K562 (cell line): ENCODE data around the gene DDX39A. TPM values are rescaled to one million over a fixed set of nuclear protein-coding genes. Genes with fewer than 3 reads are reported as not detected.

Source experiments
- ATAC-seq: fragments of 200-7000 bp; cut with Tn5 transposase; 3 replicates; pipeline ENCODE4 v1.9.1; 2020; ENCODE audit warnings: moderate library complexity
- BruUV-seq: library from RNA; stranded (reverse); fragments of 400-500 nt; replicated peaks from 2 replicates; lab custom pipeline; 2021; lab: Mats Ljungman, UMichigan
- CTCF ChIA-PET: fragments of 300-600 bp; formaldehyde crosslinking; extraction: SDS; loops from one replicate; lab custom pipeline; 2021; ENCODE audit warnings: low intra/inter-chr PET ratio; lab: Yijun Ruan, JAX
- POLR2A ChIA-PET: fragments of 300-600, 350-650 bp; sonication (Branson Sonifier 250); formaldehyde crosslinking; extraction: SDS; loops from one replicate; lab custom pipeline; 2021; ENCODE audit warnings: antibody characterized with exemption, inconsistent platforms; lab: Yijun Ruan, JAX
- DNase-seq, 4 experiments: peaks; one replicate each; pipeline versions ENCODE4 v3.0.0 to v3.0.0-alpha.2; 2011 to 2018; ENCODE audit warnings: low spot score in 3 of 4, mixed read lengths in 3 of 4; ENCODE audit errors: extremely low read depth in 1 of 4
- FAIRE-seq: peaks from 2 replicates; lab custom pipeline; 2011; peaks lifted over from hg19 to GRCh38; lab: Jason Lieb, UNC
- H2AFZ ChIP-seq: 2 replicates; pipeline ENCODE4 v1.6.0; 2011; ENCODE audit warnings: low read depth, low read length, control low read depth, inconsistent platforms
- H3K27ac ChIP-seq: fragments of 200-600 bp; 3 replicates; pipeline ENCODE4 v1.8.0; 2011; ENCODE audit warnings: low read depth, mild to moderate bottlenecking, control low read depth, inconsistent platforms, low read length, moderate library complexity, mixed read lengths; ENCODE audit errors: extremely low read depth
- H3K27me3 ChIP-seq, 2 experiments: fragments of 300-600 bp in 1 of 2; 2 replicates in 1 of 2; 3 replicates in 1 of 2; pipeline versions ENCODE4 v1.6.0 to v1.8.0; 2011; ENCODE audit warnings: inconsistent platforms in 2 of 2, low read length in 2 of 2, mild to moderate bottlenecking in 1 of 2, mixed read lengths in 1 of 2, moderate library complexity in 1 of 2; ENCODE audit not compliant: control insufficient read depth in 2 of 2, insufficient read depth in 2 of 2
- H3K36me3 ChIP-seq: fragments of 300-600 bp; 3 replicates; pipeline ENCODE4 v1.8.0; 2011; ENCODE audit warnings: mild to moderate bottlenecking, low read length, inconsistent platforms; ENCODE audit not compliant: control insufficient read depth, insufficient read depth
- H3K4me1 ChIP-seq, 2 experiments: fragments of 200-600 bp in 1 of 2; replicated peaks in 1 of 2; 2 replicates in 1 of 2; 3 replicates in 1 of 2; pipeline versions ENCODE4 v1.5.1 to v1.8.0; 2011; ENCODE audit warnings: inconsistent platforms in 2 of 2, low read length in 2 of 2, mild to moderate bottlenecking in 1 of 2, mixed read lengths in 1 of 2, moderate library complexity in 1 of 2; ENCODE audit not compliant: control insufficient read depth in 2 of 2, insufficient read depth in 2 of 2
- H3K4me2 ChIP-seq: 2 replicates; pipeline ENCODE4 v1.6.1; 2011; ENCODE audit warnings: low read length, control low read depth, inconsistent platforms, mixed read lengths; ENCODE audit not compliant: insufficient read depth
- H3K4me3 ChIP-seq: fragments of 200-600 bp; sonication (generic), shearing (Covaris generic); 2 replicates; pipeline ENCODE4 v1.5.1; 2016; ENCODE audit warnings: control low read depth, inconsistent platforms
- H3K79me2 ChIP-seq: fragments of 200-600 bp; 3 replicates; pipeline ENCODE4 v1.8.0; 2011; ENCODE audit warnings: low read length, inconsistent platforms; ENCODE audit not compliant: control insufficient read depth, insufficient read depth
- H3K9ac ChIP-seq, 2 experiments: 2 replicates each; pipeline versions ENCODE4 v1.6.0 to v1.6.1; 2011; ENCODE audit warnings: low read depth in 2 of 2, low read length in 2 of 2, control low read depth in 1 of 2, inconsistent platforms in 1 of 2, mild to moderate bottlenecking in 1 of 2, mixed read lengths in 1 of 2; ENCODE audit not compliant: insufficient read depth in 1 of 2
- H3K9me1 ChIP-seq: one replicate; pipeline ENCODE4 v1.6.0; 2011; ENCODE audit warnings: inconsistent platforms, mild to moderate bottlenecking, low read length, moderate library complexity; ENCODE audit not compliant: control insufficient read depth, insufficient read depth
- H3K9me3 ChIP-seq: replicated peaks from 2 replicates; pipeline ENCODE4 v1.5.1; 2011; ENCODE audit warnings: low read depth, low read length, inconsistent platforms; ENCODE audit not compliant: control insufficient read depth, insufficient read depth
- H4K20me1 ChIP-seq: replicated peaks from 2 replicates; pipeline ENCODE4 v1.6.1; 2011; ENCODE audit warnings: low read length, inconsistent platforms, mixed read lengths; ENCODE audit not compliant: control insufficient read depth, insufficient read depth
- ARID2 ChIP-seq: fragments of 450-650 bp; IDR thresholded peaks from 2 replicates; pipeline ENCODE4 v1.6.1; 2017; ENCODE audit warnings: antibody characterized with exemption, mild to moderate bottlenecking
- CREB1 ChIP-seq, 2 experiments: sonication (generic) in 1 of 2; formaldehyde crosslinking in 1 of 2; IDR thresholded peaks; 2 replicates each; pipeline versions ENCODE4 v1.6.1 to v1.8.0; 2012 to 2022; ENCODE audit warnings: inconsistent platforms in 1 of 2, mild to moderate bottlenecking in 1 of 2, missing genetic modification reagents in 1 of 2, moderate library complexity in 1 of 2
- FOXJ3 ChIP-seq: sonication (generic); formaldehyde crosslinking; IDR thresholded peaks from 2 replicates; pipeline ENCODE4 v1.4.0; 2020; ENCODE audit warnings: mild to moderate bottlenecking, missing genetic modification reagents
- HDAC8 ChIP-seq: fragments of 450-650 bp; IDR thresholded peaks from 2 replicates; pipeline ENCODE4 v1.6.1; 2016; ENCODE audit warnings: mild to moderate bottlenecking, missing genetic modification characterization, moderate library complexity, missing compliant biosample characterization
- MXI1 ChIP-seq: IDR thresholded peaks from 2 replicates; pipeline ENCODE4 v1.6.1; 2011; ENCODE audit warnings: low read depth, mild to moderate bottlenecking, improper control_type of control experiment, low read length
- POLR2B ChIP-seq: fragments of 450-650 bp; IDR thresholded peaks from 2 replicates; pipeline ENCODE4 v1.6.1; 2018; ENCODE audit warnings: low read depth; ENCODE audit not compliant: partially characterized antibody
- PREB ChIP-seq: sonication (generic); formaldehyde crosslinking; IDR thresholded peaks from 2 replicates; pipeline ENCODE4 v1.8.1; 2023; ENCODE audit warnings: mild to moderate bottlenecking, missing genetic modification reagents
- SMARCE1 ChIP-seq: fragments of 450-650 bp; IDR thresholded peaks from 2 replicates; pipeline ENCODE4 v1.7.1; 2016; ENCODE audit warnings: mild to moderate bottlenecking
- TCFL5 ChIP-seq: fragments of 250-450 bp; sonication (Bioruptor Pico); conservative IDR thresholded peaks from 2 replicates; pipeline ENCODE4 v1.6.1; 2021; ENCODE audit warnings: mild to moderate bottlenecking, moderate library complexity, matching md5 sums
- ZBTB2 ChIP-seq: fragments of 450-650 bp; IDR thresholded peaks from 2 replicates; pipeline ENCODE4 v1.6.1; 2016; ENCODE audit warnings: antibody characterized with exemption
- ZBTB7A ChIP-seq: IDR thresholded peaks from 2 replicates; pipeline ENCODE4 v1.6.1; 2011; ENCODE audit warnings: low read depth, mild to moderate bottlenecking, low read length, moderate library complexity, borderline replicate concordance; ENCODE audit not compliant: control insufficient read depth
- ZNF175 ChIP-seq: fragments of 200-800 bp; sonication (Bioruptor generic); IDR thresholded peaks from 2 replicates; pipeline ENCODE4 v1.6.1; 2016; ENCODE audit warnings: low read depth, mild to moderate bottlenecking, missing genetic modification characterization, missing compliant biosample characterization
- ZNF212 ChIP-seq: fragments of 450-650 bp; formaldehyde crosslinking; IDR thresholded peaks from 2 replicates; pipeline ENCODE4 v1.4.0; 2020; ENCODE audit warnings: mild to moderate bottlenecking
- ZNF551 ChIP-seq: fragments of 250-450 bp; sonication (Bioruptor Pico); IDR thresholded peaks from 2 replicates; pipeline ENCODE4 v1.5.0; 2021; ENCODE audit warnings: mild to moderate bottlenecking, moderate library complexity
- ZNF740 ChIP-seq, 3 experiments: fragments of 200-800 bp in 1 of 3; sonication (Bioruptor generic) in 1 of 3; sonication (generic) in 1 of 3; formaldehyde crosslinking in 1 of 3; IDR thresholded peaks; 2 replicates each; pipeline versions ENCODE4 v1.6.1 to v1.8.0; 2016 to 2022; ENCODE audit warnings: mild to moderate bottlenecking in 2 of 3, missing compliant biosample characterization in 2 of 3, missing genetic modification characterization in 2 of 3, missing genetic modification reagents in 1 of 3
- WGBS: fragments of 100-300 bp; shearing (Covaris generic); methylation state at CpG from one replicate; pipeline ENCODE4 v1.1.6; 2016; ENCODE audit warnings: low coverage, mixed read lengths; ENCODE audit not compliant: insufficient coverage; ENCODE audit errors: missing lambda C conversion rate; 5-methylcytosine and 5-hydroxymethylcytosine counted together
- in situ Hi-C: fragments of 300-500 bp; cut with MboI; formaldehyde crosslinking; loops from 4 replicates; pipeline ENCODE4 v1.15.0; 2018; ENCODE audit warnings: inconsistent platforms, mixed read lengths
- intact Hi-C: fragments of 100-400 bp; cut with micrococcal nuclease; formaldehyde crosslinking; loops from 2 replicates; pipeline ENCODE4 v1.14.2; 2022
- polyA plus RNA-seq, 8 experiments: library from polyadenylated mRNA; depleted of rRNA in 4 of 8; stranded (reverse) in 5 of 8; unstranded in 3 of 8; fragments of >200 nt; fragmentation: Nextera tagmentation in 2 of 8; fragmentation: Illumina TruSeq in 1 of 8; extraction: Ambion mirVana in 2 of 8; extraction: Trizol in 1 of 8; gene quantifications; 2 replicates each; pipeline versions ENCODE4 v1.2.1 to v1.2.3, GENCODE V29; 2011 to 2014; ENCODE audit warnings: inconsistent platforms in 1 of 8, missing spikeins in 1 of 8
- total RNA-seq, 7 experiments: library from RNA; depleted of rRNA in 6 of 7; stranded (reverse); fragments of >200 nt in 6 of 7; fragmentation: Illumina TruSeq in 2 of 7; extraction: Trizol in 2 of 7; gene quantifications; 2 replicates each; pipeline versions ENCODE4 v1.2.1 to v1.2.3, GENCODE V29; 2011 to 2021; ENCODE audit warnings: low replicate concordance in 1 of 7

Gene DDX39A
- total and polyA plus RNA-seq, 9 of the 15 experiments (the other 6 are each of a cell fraction or from before 2014, with no cell fraction given) = 90.3 to 250 (median 188) TPM

GRCh38 chr19:14405758-14406644 lies 13.1 kb downstream of the DDX39A start:
- CTCF ChIA-PET = interaction anchor here (0.7 to 1.5 kb wide), 8 partner anchors 42 to 526 kb away, joined by 3 to 4 read pairs (median 3); partner anchors contain the start of gene ASF1B
- peaks cover 88% of the 10 kb centered on the region; the same call in 2 of the 3 replicates for H3K36me3 ChIP-seq
- FAIRE-seq (peak; percentile 94), DNase-seq (peak; percentile 96 to 100 (median 100)), ATAC-seq (peak; percentile 93)
- H3K4me1 ChIP-seq = peaks cover 7 to 60% of the 10 kb centered on the region in 2 experiments; a peak in 4 of 5 replicates
- in situ Hi-C loops (no loop called here), intact Hi-C loops (loop anchor here (1.0 to 10.0 kb wide), 3 partner anchors 43 to 261 kb away; no protein-coding TSS in a partner anchor)
- peaks cover 4% of the 10 kb centered on the region for H3K9me1 ChIP-seq
- peak overlapping the region in 1 of 2 experiments; percentile 77; a peak in 2 of 4 replicates for H3K9ac ChIP-seq
- H3K9me3 ChIP-seq = no peaks in the 10 kb centered on the region
- no TSS peak for BruUV-seq
- no peaks in the 10 kb centered on the region for H3K27me3 ChIP-seq
- H3K79me2 ChIP-seq = peaks cover under 1% of the 10 kb centered on the region; the same call in 1 of the 3 replicates
- H3K4me2 ChIP-seq = peak overlapping the region; percentile 60
- no peak overlapping the region for H2AFZ ChIP-seq
- H3K27ac ChIP-seq = 0 out of 3 replicates have a peak overlapping the region, but pooled peaks have one; percentile 25
- H4K20me1 ChIP-seq = peaks cover 36% of the 10 kb centered on the region
- 17% methylated on average over 39 of the region's 61 CpGs for WGBS
- H3K4me3 ChIP-seq = peak overlapping the region; percentile 25
- POLR2A ChIA-PET = interaction anchor here (0.6 to 3.7 kb wide), 18 partner anchors 10 to 374 kb away, joined by 3 to 55 read pairs (median 4); partner anchors contain the start of genes ADGRE5 and DDX39A
- no peak for TF ChIP-seq ZNF212 (CRISPR knock-in tag)
- TF ChIP-seq FOXJ3 (CRISPR knock-in tag) = no peak
- TF ChIP-seq POLR2B = peak; percentile 45
- peak; percentile 92; the same call in 1 of the 2 replicates for TF ChIP-seq ZBTB7A
- no peak for TF ChIP-seq ZNF175 (CRISPR knock-in tag)
- TF ChIP-seq ZBTB2 = no peak
- TF ChIP-seq ARID2 = peak; percentile 60; the same call in 1 of the 2 replicates
- no peak for TF ChIP-seq HDAC8 (tag)
- TF ChIP-seq CREB1 (IDR thresholded peaks at IDR 0.05) = peak; percentile 59; the same call in 1 of the 2 replicates
- peak; percentile 88 for TF ChIP-seq CREB1 (CRISPR knock-in tag; IDR thresholded peaks at IDR 0.05)
- TF ChIP-seq TCFL5 (CRISPR knock-in tag) = no peak
- TF ChIP-seq PREB (CRISPR knock-in tag) = no peak
- TF ChIP-seq MXI1 = no peak
- TF ChIP-seq SMARCE1 = no peak
- no peak for TF ChIP-seq ZNF740 (CRISPR knock-in tag; IDR thresholded peaks at IDR 0.05)
- TF ChIP-seq ZNF740 (tag; IDR thresholded peaks at IDR 0.05) = no peak
- no peak for TF ChIP-seq ZNF551
